Smooth muscle cell (in vitro differentiated cells): Measurements from ENCODE around the gene SAFB. TPM values are rescaled to one million over a fixed set of nuclear protein-coding genes. Genes with fewer than 3 reads are reported as not detected.

Experiments used
- polyA plus RNA-seq: library from polyadenylated mRNA; unstranded; fragments of >200 nt; fragmentation: Nextera tagmentation; extraction: Ambion mirVana; gene quantifications from 2 replicates; pipeline ENCODE4 v1.2.1, GENCODE V29; 2016
- small RNA-seq: library from RNA; depleted of rRNA; stranded (forward); fragments of <200 nt; gene quantifications from one replicate; pipeline ENCODE3, GENCODE V24; 2014
- total RNA-seq: library from RNA; depleted of rRNA; stranded (reverse); fragments of >200 nt; gene quantifications from 2 replicates; pipeline ENCODE4 v1.2.3, GENCODE V29; 2014

SAFB gene
- total and polyA plus RNA-seq, 2 experiments from 2014 or later, result 22.8 to 74.3 TPM

Small RNA genes lying within 50 kb of the gene (small RNA-seq; reads per million reads assigned to genes)
- gene SNRPEP4, result 1.00 reads per million, percentile 30 among the genes with 10 or more reads in this experiment

Other genes with a start within 250 kb of the SAFB start
- not detected in 2 replicates for gene ZNRF4, start 167.7 kb upstream of the SAFB start, total RNA-seq
- not detected in 2 replicates for gene ZNRF4, start 167.7 kb upstream of the SAFB start, polyA plus RNA-seq
- 2.9 and 6.2 TPM in 2 replicates for gene TINCR, start 55.1 kb upstream of the SAFB start, total RNA-seq
- 2.2 and 5.7 TPM in 2 replicates for gene TINCR, start 55.1 kb upstream of the SAFB start, polyA plus RNA-seq
- 10.9 and 44.9 TPM in 2 replicates for gene SAFB2, start 307 bp upstream of the SAFB start, total RNA-seq
- gene SAFB2, start 307 bp upstream of the SAFB start, polyA plus RNA-seq, result 28.9 and 40.6 TPM in 2 replicates
- gene MICOS13, start 57.4 kb downstream of the SAFB start, total RNA-seq, result 29.8 and 45.2 TPM in 2 replicates
- gene MICOS13, start 57.4 kb downstream of the SAFB start, polyA plus RNA-seq, result 143 and 151 TPM in 2 replicates
- gene HSD11B1L, start 57.9 kb downstream of the SAFB start, total RNA-seq, result 10.3 and 28.0 TPM in 2 replicates
- 28.4 and 28.5 TPM in 2 replicates for gene HSD11B1L, start 57.9 kb downstream of the SAFB start, polyA plus RNA-seq
- gene RPL36, start 67.2 kb downstream of the SAFB start, total RNA-seq, result 591 and 641 TPM in 2 replicates
- 1,079 and 1,182 TPM in 2 replicates for gene RPL36, start 67.2 kb downstream of the SAFB start, polyA plus RNA-seq
- 30.2 and 31.6 TPM in 2 replicates for gene LONP1, start 97.1 kb downstream of the SAFB start, total RNA-seq
- 67.7 and 82.6 TPM in 2 replicates for gene LONP1, start 97.1 kb downstream of the SAFB start, polyA plus RNA-seq
- not detected in 2 replicates for gene CATSPERD, start 97.6 kb downstream of the SAFB start, total RNA-seq
- gene CATSPERD, start 97.6 kb downstream of the SAFB start, polyA plus RNA-seq, result not detected in 2 replicates
- gene PRR22, start 161.7 kb downstream of the SAFB start, total RNA-seq, result 1.5 and 2.2 TPM in 2 replicates
- 0.65 and 1.7 TPM in 2 replicates for gene PRR22, start 161.7 kb downstream of the SAFB start, polyA plus RNA-seq
- 12.8 and 19.7 TPM in 2 replicates for gene DUS3L, start 168.1 kb downstream of the SAFB start, total RNA-seq
- gene DUS3L, start 168.1 kb downstream of the SAFB start, polyA plus RNA-seq, result 18.5 and 19.0 TPM in 2 replicates
- 2.2 TPM in 1 of 2 replicates, not detected in the other for gene NRTN, start 182.0 kb downstream of the SAFB start, total RNA-seq
- 5.4 and 5.7 TPM in 2 replicates for gene NRTN, start 182.0 kb downstream of the SAFB start, polyA plus RNA-seq
- gene FUT6, start 216.6 kb downstream of the SAFB start, total RNA-seq, result 0.22 TPM in 1 of 2 replicates, not detected in the other
- gene FUT6, start 216.6 kb downstream of the SAFB start, polyA plus RNA-seq, result not detected in 2 replicates
- 0.18 and 0.58 TPM in 2 replicates for gene FUT3, start 228.4 kb downstream of the SAFB start, total RNA-seq
- 0.24 TPM in 1 of 2 replicates, not detected in the other for gene FUT3, start 228.4 kb downstream of the SAFB start, polyA plus RNA-seq
- not detected in 2 replicates for gene FUT5, start 247.5 kb downstream of the SAFB start, total RNA-seq
- gene FUT5, start 247.5 kb downstream of the SAFB start, polyA plus RNA-seq, result 0.97 TPM in 1 of 2 replicates, not detected in the other